Naive thymus-derived CD8-positive, alpha-beta T cell (primary cell): ENCODE data around the gene IGSF9. TPM values are rescaled to one million over a fixed set of nuclear protein-coding genes. Genes with fewer than 3 reads are reported as not detected.
A peak's percentile ranks its signal among the peaks of the same experiment; 100 is the strongest.

Experiments used
- ATAC-seq, 2 donors: fragments of 150-1000 bp; cut with Tn5 transposase in 1 of 2; sonication (Bioruptor Pico), chemical (Tn5 transposase) in 1 of 2; 1 replicate in 1 of 2; 2 replicates in 1 of 2; pipeline ENCODE4 v1.10.0; 2021; ENCODE audit warnings: mild to moderate bottlenecking in 2 of 2, moderate library complexity in 2 of 2
- POLR2A ChIA-PET: fragments of 350-600 bp; sonication (Branson Sonifier 250); formaldehyde crosslinking; loops from one replicate; lab custom pipeline; 2021; ENCODE audit warnings: antibody characterized with exemption; lab: Charles Lee
- DNase-seq, 10 donors: peaks; one replicate each; pipeline versions ENCODE4 v3.0.0 to v3.0.0-alpha.2; 2020 to 2022
- H3K27ac Mint-ChIP-seq, 10 donors: one replicate each; pipeline ENCODE4 v1.8.0; 2020 to 2022; ENCODE audit warnings: mild to moderate bottlenecking in 10 of 10, mixed read lengths in 10 of 10, moderate library complexity in 4 of 10, inconsistent platforms in 1 of 10
- H3K27me3 Mint-ChIP-seq, 5 donors: one replicate each; pipeline ENCODE4 v1.8.0; 2021 to 2022; ENCODE audit warnings: mixed read lengths in 5 of 5
- H3K36me3 Mint-ChIP-seq, 3 donors: one replicate each; pipeline ENCODE4 v1.8.0; 2020 to 2022; ENCODE audit warnings: mixed read lengths in 3 of 3, mild to moderate bottlenecking in 2 of 3, inconsistent platforms in 1 of 3
- H3K4me1 Mint-ChIP-seq, 4 donors: one replicate each; pipeline ENCODE4 v1.8.0; 2021 to 2022; ENCODE audit warnings: mixed read lengths in 4 of 4
- H3K4me3 Mint-ChIP-seq, 10 donors: one replicate each; pipeline ENCODE4 v1.8.0; 2020 to 2022; ENCODE audit warnings: mild to moderate bottlenecking in 10 of 10, mixed read lengths in 10 of 10, moderate library complexity in 6 of 10, inconsistent platforms in 1 of 10
- H3K9me3 Mint-ChIP-seq, 9 donors: one replicate each; pipeline ENCODE4 v1.8.0; 2020 to 2022; ENCODE audit warnings: mixed read lengths in 9 of 9, mild to moderate bottlenecking in 3 of 9, inconsistent platforms in 1 of 9, moderate library complexity in 1 of 9
- polyA plus RNA-seq, 3 donors: library from polyadenylated mRNA; unstranded; fragments of 300-500 nt; fragmentation: Illumina TruSeq; gene quantifications; one replicate each; pipeline ENCODE4 v1.2.3, GENCODE V29; 2021
- total RNA-seq, 8 experiments: library from RNA in 2 of 8; stranded (reverse) in 2 of 8; gene quantifications; one replicate each; pipeline ENCODE4 v1.2.3 and lab custom pipeline; 2021 to 2026

IGSF9 gene
- total and polyA plus RNA-seq, 5 experiments from 2014 or later: 0.16 to 0.21 TPM; not detected in 3

GRCh38 chr1:159925719-159926078 lies 19.7 kb downstream of the IGSF9 start:
- Mint-ChIP-seq H3K27ac (peak overlapping the region; percentile 97 to 100 (median 99)), H3K4me1 (peaks cover 41 to 58% (median 45%) of the 10 kb centered on the region in 4 donors), H3K4me3 (peak overlapping the region; percentile 85 to 98 (median 96)), H3K27me3 (peaks cover 0 to 7% (median 0%) of the 10 kb centered on the region in 5 donors), H3K9me3 (peaks cover 0 to 2% (median 0%) of the 10 kb centered on the region in 9 donors), H3K36me3 (peaks cover 0 to 13% (median 3%) of the 10 kb centered on the region in 3 donors)
- DNase-seq: no peak
- POLR2A ChIA-PET: interaction anchor here (0.6 to 3.2 kb wide), 15 partner anchors 10 to 145 kb away, joined by 3 to 22 read pairs (median 6); partner anchors contain the start of genes DUSP23, IGSF9, PIGM and SLAMF8
- ATAC-seq: peak in 1 of 2 donors; percentile 3

- peak; percentile 83 to 94 (median 86) for DNase-seq
- ATAC-seq: peak; percentile 49 to 52
- Mint-ChIP-seq H3K4me3 (peak within 1 kb of the TSS; percentile 85 to 100 (median 96)), H3K27me3 (peaks cover 0 to 5% (median 0%) of the 10 kb centered on the region in 5 donors), H3K27ac (peak within 1 kb of the TSS; percentile 98 to 100 (median 100)), H3K9me3 (peaks cover 0 to 2% (median 0%) of the 10 kb centered on the region in 9 donors), H3K36me3 (peaks cover 0 to 20% (median 8%) of the 10 kb centered on the region in 3 donors), H3K4me1 (peaks cover 42 to 64% (median 51%) of the 10 kb centered on the region in 4 donors)
- POLR2A ChIA-PET: interaction anchor here (0.6 to 3.2 kb wide), 18 partner anchors 10 to 360 kb away, joined by 3 to 22 read pairs (median 6); partner anchors contain the start of genes DUSP23, IGSF8, IGSF9 and PEX19
These were observed 20.4 kb downstream of the IGSF9 start, which contains the start of gene TAGLN2 for GRCh38 chr1:159924791-159925718. Gene TAGLN2, minus strand, starts transcription at chr1:159925507. Its CDS starts 4,998 bp downstream, at chr1:159920509.

GRCh38 chr1:159924025-159924790 lies 21.2 kb downstream of the IGSF9 start:
- peaks cover 0 to 28% (median 10%) of the 10 kb centered on the region in 3 donors for H3K36me3 Mint-ChIP-seq
- peak overlapping the region; percentile 85 to 100 (median 96) for H3K4me3 Mint-ChIP-seq
- H3K27me3 Mint-ChIP-seq: peaks cover 0 to 5% (median 0%) of the 10 kb centered on the region in 5 donors
- peak overlapping the region; percentile 98 to 100 (median 100) for H3K27ac Mint-ChIP-seq
- POLR2A ChIA-PET: interaction anchor here (0.6 to 3.2 kb wide), 16 partner anchors 8 to 361 kb away, joined by 3 to 22 read pairs (median 6); partner anchors contain the start of genes DUSP23, IGSF8, IGSF9 and PEX19
- ATAC-seq (peak; percentile 53 to 54), DNase-seq (peak; percentile 50 to 90 (median 78))
- peaks cover 0 to 2% (median 0%) of the 10 kb centered on the region in 9 donors for H3K9me3 Mint-ChIP-seq
- peaks cover 44 to 71% (median 59%) of the 10 kb centered on the region in 4 donors for H3K4me1 Mint-ChIP-seq

GRCh38 chr1:159923203-159924024 lies 22.0 kb downstream of the IGSF9 start:
- POLR2A ChIA-PET: interaction anchor here (0.6 to 3.2 kb wide), 15 partner anchors 9 to 361 kb away, joined by 3 to 22 read pairs (median 9); partner anchors contain the start of genes IGSF8, IGSF9, PEX19 and PIGM
- H3K36me3 Mint-ChIP-seq: peaks cover 0 to 35% (median 15%) of the 10 kb centered on the region in 3 donors
- H3K27ac Mint-ChIP-seq: peak overlapping the region; percentile 98 to 100 (median 100)
- H3K9me3 Mint-ChIP-seq: peaks cover 0 to 2% (median 0%) of the 10 kb centered on the region in 9 donors
- H3K4me1 Mint-ChIP-seq: peaks cover 45 to 73% (median 63%) of the 10 kb centered on the region in 4 donors
- peaks cover 0 to 5% (median 0%) of the 10 kb centered on the region in 5 donors for H3K27me3 Mint-ChIP-seq
- ATAC-seq (peak; percentile 53 to 67), DNase-seq (peak; percentile 81 to 99 (median 96))
- H3K4me3 Mint-ChIP-seq: peak overlapping the region; percentile 85 to 100 (median 96)

- peaks cover 0 to 5% (median 0%) of the 10 kb centered on the region in 5 donors for H3K27me3 Mint-ChIP-seq
- H3K36me3 Mint-ChIP-seq: peaks cover 0 to 42% (median 17%) of the 10 kb centered on the region in 3 donors
These were observed 22.8 kb downstream of the IGSF9 start for GRCh38 chr1:159922511-159923202.

GRCh38 chr1:159921700-159922504 lies 23.5 kb downstream of the IGSF9 start:
- Mint-ChIP-seq H3K27ac (peak overlapping the region; percentile 98 to 100 (median 100)), H3K4me1 (peaks cover 54 to 82% (median 72%) of the 10 kb centered on the region in 4 donors), H3K27me3 (peaks cover 0 to 5% (median 0%) of the 10 kb centered on the region in 5 donors), H3K9me3 (peaks cover 0 to 2% (median 0%) of the 10 kb centered on the region in 9 donors), H3K36me3 (peaks cover 0 to 49% (median 17%) of the 10 kb centered on the region in 3 donors), H3K4me3 (peak overlapping the region; percentile 85 to 100 (median 96))
- ATAC-seq: no peak
- peak in 6 of 10 donors; percentile 28 to 48 (median 40) for DNase-seq
- POLR2A ChIA-PET: interaction anchor here (0.6 to 1.5 kb wide), 4 partner anchors 14 to 96 kb away, joined by 3 to 5 read pairs (median 4); no protein-coding TSS in a partner anchor

More at GRCh38 chr1:159922511-159923202, 22.8 kb downstream of the IGSF9 start:
- Mint-ChIP-seq H3K4me1 (peaks cover 52 to 81% (median 70%) of the 10 kb centered on the region in 4 donors), H3K9me3 (peaks cover 0 to 2% (median 0%) of the 10 kb centered on the region in 9 donors), H3K27ac (peak overlapping the region; percentile 98 to 100 (median 100)), H3K4me3 (peak overlapping the region; percentile 85 to 100 (median 96))
- DNase-seq (peak in 1 of 10 donors; percentile 29), ATAC-seq (no peak)
- POLR2A ChIA-PET: interaction anchor here (1.5 to 3.2 kb wide), 4 partner anchors 13 to 97 kb away, joined by 5 to 22 read pairs (median 12); no protein-coding TSS in a partner anchor

GRCh38 chr1:159921251-159921650 lies 24.2 kb downstream of the IGSF9 start:
- DNase-seq: no peak
- Mint-ChIP-seq H3K27me3 (peaks cover 0 to 5% (median 0%) of the 10 kb centered on the region in 5 donors), H3K9me3 (peaks cover 0 to 2% (median 0%) of the 10 kb centered on the region in 9 donors), H3K36me3 (peaks cover 0 to 55% (median 17%) of the 10 kb centered on the region in 3 donors), H3K27ac (peak overlapping the region; percentile 98 to 100 (median 100)), H3K4me1 (peaks cover 54 to 81% (median 71%) of the 10 kb centered on the region in 4 donors), H3K4me3 (peak overlapping the region; percentile 18 to 100 (median 92))
- POLR2A ChIA-PET: interaction anchor here (0.6 to 0.8 kb wide), 2 partner anchors 14 to 68 kb away, joined by 3 read pairs; no protein-coding TSS in a partner anchor
- ATAC-seq: no peak

- DNase-seq (no peak), ATAC-seq (no peak)
- Mint-ChIP-seq H3K4me1 (peaks cover 51 to 81% (median 67%) of the 10 kb centered on the region in 4 donors), H3K36me3 (peaks cover 0 to 56% (median 17%) of the 10 kb centered on the region in 3 donors), H3K9me3 (peaks cover 0 to 2% (median 0%) of the 10 kb centered on the region in 9 donors), H3K27ac (peak overlapping the region; percentile 98 to 100 (median 100)), H3K4me3 (peak overlapping the region in 9 of 10 donors; percentile 3 to 100 (median 87)), H3K27me3 (peaks cover 0 to 5% (median 0%) of the 10 kb centered on the region in 5 donors)
- POLR2A ChIA-PET: no interaction called here
These were observed 24.8 kb downstream of the IGSF9 start for GRCh38 chr1:159920651-159921050.

GRCh38 chr1:159920202-159920601 lies 25.2 kb downstream of the IGSF9 start:
- DNase-seq (no peak), ATAC-seq (no peak)
- Mint-ChIP-seq H3K27ac (peak overlapping the region; percentile 6 to 100 (median 99)), H3K9me3 (peaks cover 0 to 2% (median 0%) of the 10 kb centered on the region in 9 donors), H3K36me3 (peaks cover 0 to 56% (median 17%) of the 10 kb centered on the region in 3 donors), H3K4me1 (peaks cover 48 to 81% (median 66%) of the 10 kb centered on the region in 4 donors), H3K4me3 (peak overlapping the region in 2 of 10 donors; percentile 46 to 62), H3K27me3 (peaks cover 0 to 5% (median 0%) of the 10 kb centered on the region in 5 donors)
- POLR2A ChIA-PET: no interaction called here
